ENCODE results near the gene OSBPL5. TPM values are rescaled to one million over a fixed set of nuclear protein-coding genes. Genes with fewer than 3 reads are reported as not detected.

The OSBPL5 gene
- total and polyA plus RNA-seq, 10 donors, result 5.1 to 91.2 (median 51.0) TPM

- H3K9me3 ChIP-seq, result no peaks in the 10 kb centered on the region
- intact Hi-C loops (cut with DNase I; ENCODE audit: low total_unique reads), result no loop called here
- H3K4me3 ChIP-seq, result no peak overlapping the region
- H3K36me3 ChIP-seq, result no peaks in the 10 kb centered on the region
- peak; percentile 65 for DNase-seq
- TF ChIP-seq POLR2A (IDR thresholded peaks at IDR 0.05) (no peak), CTCF (IDR thresholded peaks at IDR 0.05 in 8 of 11, conservative IDR thresholded peaks at IDR 0.05 in 3 of 11) (no peak), POLR2AphosphoS5 (IDR thresholded peaks at IDR 0.05) (no peak)
- WGBS, 5 donors, result 85 to 90% (median 87%) methylated on average over 11 to 14 of the region's 14 CpGs
- peaks cover 0 to 35% (median 14%) of the 10 kb centered on the region in 6 donors for H3K4me1 ChIP-seq
- H3K27me3 ChIP-seq (replicated peaks in 1 of 7), result peaks cover 0 to under 1% (median 0%) of the 10 kb centered on the region in 7 donors
- no peak overlapping the region for H3K27ac ChIP-seq
Observed at GRCh38 chr11:3192511-3193372, 27.6 kb upstream of the OSBPL5 start.

GRCh38 chr11:3191586-3192324 is 26.6 kb upstream of the OSBPL5 start:
- WGBS, 5 donors, result 86 to 96% (median 92%) methylated on average over 18 to 19 of the region's 19 CpGs
- Histone ChIP-seq H3K4me1 (peaks cover 0 to 35% (median 14%) of the 10 kb centered on the region in 6 donors), H3K36me3 (no peaks in the 10 kb centered on the region), H3K27ac (no peak overlapping the region), H3K4me3 (no peak overlapping the region), H3K9me3 (no peaks in the 10 kb centered on the region), H3K27me3 (replicated peaks in 1 of 7) (no peaks in the 10 kb centered on the region)
- TF ChIP-seq POLR2AphosphoS5 (IDR thresholded peaks at IDR 0.05) (no peak), CTCF (IDR thresholded peaks at IDR 0.05 in 8 of 11, conservative IDR thresholded peaks at IDR 0.05 in 3 of 11) (no peak), POLR2A (IDR thresholded peaks at IDR 0.05) (no peak)
- intact Hi-C loops (cut with DNase I; ENCODE audit: low total_unique reads), result no loop called here
- DNase-seq, result peak; percentile 51

GRCh38 chr11:3190600-3190999 is 25.5 kb upstream of the OSBPL5 start:
- WGBS, 5 donors, result 75 to 89% (median 86%) methylated on average over 6 of the region's 6 CpGs
- intact Hi-C loops (cut with DNase I; ENCODE audit: low total_unique reads), result no loop called here
- DNase-seq, result no peak
- no peak overlapping the region for H3K4me3 ChIP-seq
- H3K4me1 ChIP-seq, result peaks cover 0 to 25% (median 9%) of the 10 kb centered on the region in 6 donors
- TF ChIP-seq CTCF (IDR thresholded peaks at IDR 0.05 in 8 of 11, conservative IDR thresholded peaks at IDR 0.05 in 3 of 11) (no peak), POLR2AphosphoS5 (IDR thresholded peaks at IDR 0.05) (no peak), POLR2A (IDR thresholded peaks at IDR 0.05) (no peak)
- H3K27me3 ChIP-seq (replicated peaks in 1 of 7), result no peaks in the 10 kb centered on the region
- no peaks in the 10 kb centered on the region for H3K36me3 ChIP-seq
- no peaks in the 10 kb centered on the region for H3K9me3 ChIP-seq
- no peak overlapping the region for H3K27ac ChIP-seq
